GM23338 (cell line): Measurements from ENCODE around the gene TRMT61A. TPM values are rescaled to one million over a fixed set of nuclear protein-coding genes. Genes with fewer than 3 reads are reported as not detected.

Experiments
- ATAC-seq: fragments of 200-7000 bp; cut with Tn5 transposase; 3 replicates; pipeline ENCODE4 v1.9.1; 2020
- DNase-seq: peaks from one replicate; pipeline ENCODE4 v3.0.0-alpha.2; 2015; ENCODE audit warnings: low spot score
- H2AFZ ChIP-seq: fragments of 200-600 bp; sonication (generic); 2 replicates; pipeline ENCODE4 v1.8.0; 2016; ENCODE audit warnings: antibody characterized with exemption, mild to moderate bottlenecking, moderate library complexity
- H3F3A ChIP-seq: fragments of 200-600 bp; sonication (generic); replicated peaks from 2 replicates; pipeline ENCODE4 v1.8.0; 2017; ENCODE audit warnings: antibody characterized with exemption, mixed run types, low read depth
- H3K27ac ChIP-seq: fragments of 200-600 bp; sonication (generic); 2 replicates; pipeline ENCODE4 v1.6.1; 2016; ENCODE audit warnings: low read depth
- H3K27me3 ChIP-seq: fragments of 200-600 bp; sonication (generic); 2 replicates; pipeline ENCODE4 v1.8.0; 2016; ENCODE audit warnings: mild to moderate bottlenecking, mixed run types, moderate library complexity; ENCODE audit not compliant: insufficient read depth
- H3K36me3 ChIP-seq: fragments of 200-600 bp; sonication (generic); 2 replicates; pipeline ENCODE4 v1.8.0; 2016; ENCODE audit warnings: mild to moderate bottlenecking; ENCODE audit not compliant: insufficient read depth
- H3K4me1 ChIP-seq: fragments of 200-600 bp; sonication (generic); 2 replicates; pipeline ENCODE4 v1.8.0; 2016; ENCODE audit warnings: mild to moderate bottlenecking, moderate library complexity; ENCODE audit not compliant: insufficient read depth
- H3K4me2 ChIP-seq: fragments of 200-600 bp; sonication (generic); 2 replicates; pipeline ENCODE4 v1.7.1; 2017; ENCODE audit warnings: mixed run types
- H3K4me3 ChIP-seq: fragments of 200-600 bp; sonication (generic); 2 replicates; pipeline ENCODE4 v1.6.1; 2016; ENCODE audit warnings: mixed run types
- H3K79me2 ChIP-seq: fragments of 200-600 bp; sonication (generic); replicated peaks from 2 replicates; pipeline ENCODE4 v1.8.0; 2017; ENCODE audit warnings: mild to moderate bottlenecking; ENCODE audit not compliant: insufficient read depth
- H3K9me2 ChIP-seq: fragments of 200-600 bp; sonication (generic); 2 replicates; pipeline ENCODE4 v1.8.0; 2017; ENCODE audit not compliant: insufficient read depth
- H4K20me1 ChIP-seq: fragments of 200-600 bp; sonication (generic); replicated peaks from 2 replicates; pipeline ENCODE4 v1.8.0; 2017; ENCODE audit warnings: mild to moderate bottlenecking; ENCODE audit not compliant: insufficient read depth
- H3K27ac Mint-ChIP-seq: 2 replicates; pipeline ENCODE4 v1.8.0; 2020; ENCODE audit warnings: inconsistent platforms, mild to moderate bottlenecking, moderate library complexity, mixed read lengths
- H3K27me3 Mint-ChIP-seq: 3 replicates; pipeline ENCODE4 v1.8.0; 2022; ENCODE audit warnings: low read depth, mild to moderate bottlenecking, moderate library complexity, mixed read lengths, inconsistent platforms; ENCODE audit not compliant: insufficient read depth, poor library complexity
- H3K36me3 Mint-ChIP-seq: 3 replicates; pipeline ENCODE4 v1.8.0; 2021; ENCODE audit warnings: low read depth, mild to moderate bottlenecking, inconsistent platforms, moderate library complexity, mixed read lengths
- H3K4me1 Mint-ChIP-seq: 3 replicates; pipeline ENCODE4 v1.8.0; 2020; ENCODE audit warnings: mild to moderate bottlenecking, inconsistent platforms, mixed read lengths
- H3K4me3 Mint-ChIP-seq: 3 replicates; pipeline ENCODE4 v1.8.0; 2021; ENCODE audit warnings: moderate library complexity, mild to moderate bottlenecking, inconsistent platforms, mixed read lengths
- H3K9me3 Mint-ChIP-seq: 3 replicates; pipeline ENCODE4 v1.8.0; 2020; ENCODE audit warnings: moderate library complexity, mild to moderate bottlenecking, inconsistent platforms, mixed read lengths
- ETS1 ChIP-seq: IDR thresholded peaks from 2 replicates; pipeline ENCODE4 v1.6.1; 2016; ENCODE audit warnings: antibody characterized with exemption
- EZH2phosphoT487 ChIP-seq: fragments of 200-600 bp; sonication (generic); IDR thresholded peaks from one replicate; pipeline ENCODE4 v1.8.1; 2018; ENCODE audit warnings: antibody characterized with exemption; ENCODE audit not compliant: unreplicated experiment
- NANOG ChIP-seq: IDR thresholded peaks from 2 replicates; pipeline ENCODE4 v1.6.1; 2016; ENCODE audit warnings: antibody characterized with exemption, borderline replicate concordance
- STAT1 ChIP-seq: IDR thresholded peaks from one replicate; pipeline ENCODE4 v1.6.1; 2016; ENCODE audit warnings: antibody characterized with exemption; ENCODE audit not compliant: unreplicated experiment
- polyA plus RNA-seq: library from polyadenylated mRNA; unstranded; fragments of >200 nt; fragmentation: Nextera tagmentation; extraction: Ambion mirVana; gene quantifications from 2 replicates; pipeline ENCODE4 v1.2.1, GENCODE V29; 2016
- total RNA-seq: library from RNA; depleted of rRNA; stranded (reverse); fragments of >200 nt; shearing (Covaris generic); gene quantifications from 2 replicates; pipeline ENCODE4 v1.2.3, GENCODE V29; 2014
- TF ChIP-seq, protein P1 (sequence below): fragments of 250-450 bp; sonication (Bioruptor Pico); IDR thresholded peaks from 2 replicates; pipeline ENCODE4 v1.5.0; 2020; ENCODE audit warnings: mild to moderate bottlenecking, moderate library complexity

TRMT61A gene
- total and polyA plus RNA-seq, 2 experiments from 2014 or later, result 13.4 to 28.2 TPM

DNA sequence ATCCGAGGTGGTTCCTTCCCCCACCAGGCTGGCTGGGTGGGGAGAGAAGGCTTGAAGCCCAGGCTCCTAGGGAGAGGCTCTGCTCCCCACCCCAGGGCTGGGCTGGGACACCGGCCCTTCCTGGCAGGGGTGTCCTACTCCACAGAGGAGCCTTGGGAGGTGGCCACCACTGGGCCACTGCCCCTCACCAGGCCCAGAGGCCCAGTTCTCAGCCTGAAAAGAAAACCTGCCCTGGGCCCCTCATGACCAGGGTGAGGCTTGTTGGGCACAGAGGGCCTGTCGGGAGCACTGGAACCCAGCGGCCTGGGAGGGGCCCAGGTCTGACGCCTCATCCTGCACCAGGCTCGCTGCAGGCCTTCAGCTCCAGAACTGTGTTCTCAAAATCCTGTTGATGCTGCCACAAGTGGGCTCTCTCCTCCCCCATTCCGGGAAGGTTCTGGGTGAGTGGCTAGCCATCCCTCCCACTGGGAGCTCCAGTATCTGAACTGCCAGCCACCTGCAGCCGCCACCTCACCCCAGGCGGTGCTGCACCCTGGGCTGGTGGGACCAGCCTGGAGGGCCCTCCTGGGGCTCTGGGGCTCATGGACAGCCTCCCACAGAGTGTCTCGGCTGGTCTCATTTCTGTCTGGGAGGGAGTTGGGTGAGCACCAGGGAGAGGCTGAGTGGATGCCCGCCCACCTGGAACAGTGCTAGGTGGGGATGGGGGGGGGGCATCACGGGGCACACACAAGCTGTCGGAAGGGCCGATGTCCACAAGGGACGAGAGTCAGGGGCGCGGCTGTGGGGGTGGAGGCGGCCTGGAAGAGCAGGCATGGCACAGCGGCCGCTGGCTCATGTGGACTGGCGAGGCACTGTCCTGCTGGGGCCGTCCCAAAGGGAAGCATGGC lies 21.7 kb downstream of the TRMT61A start (continued):
- TF ChIP-seq, protein P1, sequence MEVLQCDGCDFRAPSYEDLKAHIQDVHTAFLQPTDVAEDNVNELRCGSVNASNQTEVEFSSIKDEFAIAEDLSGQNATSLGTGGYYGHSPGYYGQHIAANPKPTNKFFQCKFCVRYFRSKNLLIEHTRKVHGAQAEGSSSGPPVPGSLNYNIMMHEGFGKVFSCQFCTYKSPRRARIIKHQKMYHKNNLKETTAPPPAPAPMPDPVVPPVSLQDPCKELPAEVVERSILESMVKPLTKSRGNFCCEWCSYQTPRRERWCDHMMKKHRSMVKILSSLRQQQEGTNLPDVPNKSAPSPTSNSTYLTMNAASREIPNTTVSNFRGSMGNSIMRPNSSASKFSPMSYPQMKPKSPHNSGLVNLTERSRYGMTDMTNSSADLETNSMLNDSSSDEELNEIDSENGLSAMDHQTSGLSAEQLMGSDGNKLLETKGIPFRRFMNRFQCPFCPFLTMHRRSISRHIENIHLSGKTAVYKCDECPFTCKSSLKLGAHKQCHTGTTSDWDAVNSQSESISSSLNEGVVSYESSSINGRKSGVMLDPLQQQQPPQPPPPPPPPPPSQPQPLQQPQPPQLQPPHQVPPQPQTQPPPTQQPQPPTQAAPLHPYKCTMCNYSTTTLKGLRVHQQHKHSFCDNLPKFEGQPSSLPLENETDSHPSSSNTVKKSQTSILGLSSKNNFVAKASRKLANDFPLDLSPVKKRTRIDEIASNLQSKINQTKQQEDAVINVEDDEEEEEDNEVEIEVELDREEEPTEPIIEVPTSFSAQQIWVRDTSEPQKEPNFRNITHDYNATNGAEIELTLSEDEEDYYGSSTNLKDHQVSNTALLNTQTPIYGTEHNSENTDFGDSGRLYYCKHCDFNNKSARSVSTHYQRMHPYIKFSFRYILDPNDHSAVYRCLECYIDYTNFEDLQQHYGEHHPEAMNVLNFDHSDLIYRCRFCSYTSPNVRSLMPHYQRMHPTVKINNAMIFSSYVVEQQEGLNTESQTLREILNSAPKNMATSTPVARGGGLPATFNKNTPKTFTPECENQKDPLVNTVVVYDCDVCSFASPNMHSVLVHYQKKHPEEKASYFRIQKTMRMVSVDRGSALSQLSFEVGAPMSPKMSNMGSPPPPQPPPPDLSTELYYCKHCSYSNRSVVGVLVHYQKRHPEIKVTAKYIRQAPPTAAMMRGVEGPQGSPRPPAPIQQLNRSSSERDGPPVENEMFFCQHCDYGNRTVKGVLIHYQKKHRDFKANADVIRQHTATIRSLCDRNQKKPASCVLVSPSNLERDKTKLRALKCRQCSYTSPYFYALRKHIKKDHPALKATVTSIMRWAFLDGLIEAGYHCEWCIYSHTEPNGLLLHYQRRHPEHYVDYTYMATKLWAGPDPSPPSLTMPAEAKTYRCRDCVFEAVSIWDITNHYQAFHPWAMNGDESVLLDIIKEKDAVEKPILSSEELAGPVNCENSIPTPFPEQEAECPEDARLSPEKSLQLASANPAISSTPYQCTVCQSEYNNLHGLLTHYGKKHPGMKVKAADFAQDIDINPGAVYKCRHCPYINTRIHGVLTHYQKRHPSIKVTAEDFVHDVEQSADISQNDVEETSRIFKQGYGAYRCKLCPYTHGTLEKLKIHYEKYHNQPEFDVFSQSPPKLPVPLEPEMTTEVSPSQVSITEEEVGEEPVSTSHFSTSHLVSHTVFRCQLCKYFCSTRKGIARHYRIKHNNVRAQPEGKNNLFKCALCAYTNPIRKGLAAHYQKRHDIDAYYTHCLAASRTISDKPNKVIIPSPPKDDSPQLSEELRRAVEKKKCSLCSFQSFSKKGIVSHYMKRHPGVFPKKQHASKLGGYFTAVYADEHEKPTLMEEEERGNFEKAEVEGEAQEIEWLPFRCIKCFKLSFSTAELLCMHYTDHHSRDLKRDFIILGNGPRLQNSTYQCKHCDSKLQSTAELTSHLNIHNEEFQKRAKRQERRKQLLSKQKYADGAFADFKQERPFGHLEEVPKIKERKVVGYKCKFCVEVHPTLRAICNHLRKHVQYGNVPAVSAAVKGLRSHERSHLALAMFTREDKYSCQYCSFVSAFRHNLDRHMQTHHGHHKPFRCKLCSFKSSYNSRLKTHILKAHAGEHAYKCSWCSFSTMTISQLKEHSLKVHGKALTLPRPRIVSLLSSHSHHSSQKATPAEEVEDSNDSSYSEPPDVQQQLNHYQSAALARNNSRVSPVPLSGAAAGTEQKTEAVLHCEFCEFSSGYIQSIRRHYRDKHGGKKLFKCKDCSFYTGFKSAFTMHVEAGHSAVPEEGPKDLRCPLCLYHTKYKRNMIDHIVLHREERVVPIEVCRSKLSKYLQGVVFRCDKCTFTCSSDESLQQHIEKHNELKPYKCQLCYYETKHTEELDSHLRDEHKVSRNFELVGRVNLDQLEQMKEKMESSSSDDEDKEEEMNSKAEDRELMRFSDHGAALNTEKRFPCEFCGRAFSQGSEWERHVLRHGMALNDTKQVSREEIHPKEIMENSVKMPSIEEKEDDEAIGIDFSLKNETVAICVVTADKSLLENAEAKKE (CRISPR knock-in tag), result no peak
- TF ChIP-seq NANOG (no peak), EZH2phosphoT487 (no peak), STAT1 (no peak)

DNA sequence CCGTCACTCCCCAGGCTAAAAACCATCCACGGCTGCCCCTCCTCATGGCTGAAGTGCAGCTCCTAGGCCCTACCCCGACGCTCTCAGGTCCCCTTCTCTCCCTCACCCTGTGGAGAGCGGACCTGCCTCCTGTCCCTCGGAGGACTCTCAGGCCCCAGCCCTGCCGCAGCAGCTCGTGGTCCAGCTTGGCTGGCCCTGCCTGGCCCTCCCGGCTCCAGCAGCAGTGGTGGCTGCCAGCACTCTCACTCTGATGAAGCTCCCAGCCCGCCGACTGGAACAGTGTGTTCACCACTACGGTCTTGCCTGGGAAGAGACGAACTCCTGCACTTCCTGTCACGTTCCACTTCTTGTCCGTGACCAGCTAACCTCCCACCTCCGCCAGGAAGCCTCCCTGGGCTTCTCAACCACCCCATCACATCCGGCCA lies 22.4 kb downstream of the TRMT61A start:
- no peak overlapping the region for H3K4me3 ChIP-seq
- ATAC-seq, result no peak
- no peaks in the 10 kb centered on the region for H3K9me2 ChIP-seq
- peaks cover 6% of the 10 kb centered on the region for H3K27me3 Mint-ChIP-seq
- no peaks in the 10 kb centered on the region for H3K4me1 ChIP-seq
- no peaks in the 10 kb centered on the region for H3K79me2 ChIP-seq
- no peaks in the 10 kb centered on the region for H3F3A ChIP-seq
- H3K27ac Mint-ChIP-seq, result peak overlapping the region; percentile 80; the same call in 1 of the 2 replicates
- no peaks in the 10 kb centered on the region for H3K9me3 Mint-ChIP-seq
- peaks cover 5% of the 10 kb centered on the region; the same call in 1 of the 3 replicates for H3K4me1 Mint-ChIP-seq
- no peak for DNase-seq
- H3K27ac ChIP-seq, result no peak overlapping the region
- no peaks in the 10 kb centered on the region for H3K27me3 ChIP-seq
- H3K4me2 ChIP-seq, result no peak overlapping the region
- H3K36me3 ChIP-seq, result no peaks in the 10 kb centered on the region
- no peak overlapping the region for H2AFZ ChIP-seq
- no peaks in the 10 kb centered on the region; the same call in 2 of the 3 replicates for H3K36me3 Mint-ChIP-seq
- H4K20me1 ChIP-seq, result no peaks in the 10 kb centered on the region
- H3K4me3 Mint-ChIP-seq, result no peak overlapping the region
- TF ChIP-seq NANOG (no peak), ETS1 (no peak)
- TF ChIP-seq, protein P1 (CRISPR knock-in tag), result no peak
